ENCODE data around the gene CCL14.

CCL14 gene

GRCh38 chr17:35963663-35964062 lies 22.9 kb downstream of the CCL14 start:
- no peak overlapping the region for H3K4me3 ChIP-seq (ENCODE audit: insufficient read depth in 1 of 2, low read depth in 1 of 2, low read length in 2 of 2)
- whole genome bisulfite sequencing: 89% methylated on average over 4 of the region's 6 CpGs
- H2AFZ ChIP-seq (ENCODE audit: low read depth, low read length): no peak overlapping the region
- no peaks in the 10 kb centered on the region for H3K4me1 ChIP-seq (ENCODE audit: control insufficient read depth, insufficient read depth, low read depth, low read length)
- no peak overlapping the region for H2BK12ac ChIP-seq (ENCODE audit: low read length in 2 of 2)
- H3K23ac ChIP-seq (ENCODE audit: low read length in 2 of 2): no peak overlapping the region
- H3K4ac ChIP-seq (ENCODE audit: low read depth in 1 of 2, low read length in 2 of 2): no peak overlapping the region
- no peak overlapping the region for H2BK120ac ChIP-seq (ENCODE audit: low read depth, low read length)
- no peak overlapping the region for H2BK15ac ChIP-seq (ENCODE audit: low read depth, poor library complexity, severe bottlenecking)
- no peak overlapping the region for H2BK5ac ChIP-seq (ENCODE audit: low read depth, low read length, poor library complexity, severe bottlenecking)
- no peak overlapping the region for H2AK5ac ChIP-seq (ENCODE audit: low read length, severe bottlenecking)
- no peak for DNase-seq
- no peak overlapping the region for H3K4me2 ChIP-seq (ENCODE audit: low read length, poor library complexity, severe bottlenecking)
- H3K27me3 ChIP-seq (ENCODE audit: control insufficient read depth in 1 of 2, insufficient read depth in 1 of 2, low read length in 2 of 2): peaks cover 8 to 40% of the 10 kb centered on the region in 2 experiments
- no peaks in the 10 kb centered on the region for H3K36me3 ChIP-seq (ENCODE audit: control insufficient read depth in 1 of 2, insufficient read depth in 2 of 2, low read depth in 1 of 2, low read length in 2 of 2)
- H3K18ac ChIP-seq (ENCODE audit: low read depth in 1 of 2, low read length in 2 of 2): no peak overlapping the region
- H3K9me3 ChIP-seq (ENCODE audit: control insufficient read depth, low read length): no peaks in the 10 kb centered on the region
- H3K79me1 ChIP-seq (replicated peaks; ENCODE audit: low read length, poor library complexity, severe bottlenecking): no peaks in the 10 kb centered on the region
- H3K14ac ChIP-seq (ENCODE audit: low read length in 2 of 2): no peak overlapping the region
- H4K91ac ChIP-seq (ENCODE audit: low read length): no peak overlapping the region
- no peak overlapping the region for H3K9ac ChIP-seq (ENCODE audit: low read length)
- no peak overlapping the region for H3K27ac ChIP-seq (ENCODE audit: low read length, poor library complexity, severe bottlenecking)
- H4K8ac ChIP-seq (ENCODE audit: low read length): no peak overlapping the region

DNA sequence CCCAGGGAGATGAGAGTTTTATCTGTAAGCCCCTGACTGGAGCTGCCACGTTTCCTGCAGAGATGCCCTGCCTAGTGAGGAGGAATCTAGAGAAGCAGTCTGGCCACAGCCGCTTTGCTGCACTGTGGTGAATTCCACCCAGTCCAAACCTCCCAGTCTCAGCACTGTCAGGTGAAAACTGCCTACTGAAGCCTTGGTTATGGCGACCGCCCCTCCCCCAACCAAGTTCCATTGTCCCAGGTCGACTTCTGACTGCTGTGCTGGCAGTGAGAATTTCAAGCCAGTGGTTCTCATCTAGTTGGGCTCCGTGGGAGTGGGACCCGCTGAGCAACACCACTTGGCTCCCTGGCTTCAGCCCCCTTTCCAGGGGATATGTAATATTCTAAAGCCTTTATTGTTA lies 32.8 kb downstream of the CCL14 start:
- no peak overlapping the region for H3K4me3 ChIP-seq (ENCODE audit: insufficient read depth in 1 of 2, low read depth in 1 of 2, low read length in 2 of 2)
- no peaks in the 10 kb centered on the region for H3K9me3 ChIP-seq (ENCODE audit: control insufficient read depth, low read length)
- no peak overlapping the region for H3K14ac ChIP-seq (ENCODE audit: low read length in 2 of 2)
- H3K9ac ChIP-seq (ENCODE audit: low read length): no peak overlapping the region
- H2BK12ac ChIP-seq (ENCODE audit: low read length in 2 of 2): no peak overlapping the region
- no peak for DNase-seq
- no peak overlapping the region for H2BK120ac ChIP-seq (ENCODE audit: low read depth, low read length)
- no peaks in the 10 kb centered on the region for H3K4me1 ChIP-seq (ENCODE audit: control insufficient read depth, insufficient read depth, low read depth, low read length)
- no peak overlapping the region for H3K18ac ChIP-seq (ENCODE audit: low read depth in 1 of 2, low read length in 2 of 2)
- no peak overlapping the region for H2BK5ac ChIP-seq (ENCODE audit: low read depth, low read length, poor library complexity, severe bottlenecking)
- H3K79me1 ChIP-seq (replicated peaks; ENCODE audit: low read length, poor library complexity, severe bottlenecking): no peaks in the 10 kb centered on the region
- no peaks in the 10 kb centered on the region for H3K36me3 ChIP-seq (ENCODE audit: control insufficient read depth in 1 of 2, insufficient read depth in 2 of 2, low read depth in 1 of 2, low read length in 2 of 2)
- H3K27me3 ChIP-seq (ENCODE audit: control insufficient read depth in 1 of 2, insufficient read depth in 1 of 2, low read length in 2 of 2): peaks cover 11 to 41% of the 10 kb centered on the region in 2 experiments
- H3K23ac ChIP-seq (ENCODE audit: low read length in 2 of 2): no peak overlapping the region
- no peak overlapping the region for H4K91ac ChIP-seq (ENCODE audit: low read length)
- no peak overlapping the region for H3K27ac ChIP-seq (ENCODE audit: low read length, poor library complexity, severe bottlenecking)
- H4K8ac ChIP-seq (ENCODE audit: low read length): no peak overlapping the region
- H2AFZ ChIP-seq (ENCODE audit: low read depth, low read length): no peak overlapping the region
- H2AK5ac ChIP-seq (ENCODE audit: low read length, severe bottlenecking): no peak overlapping the region
- H3K4me2 ChIP-seq (ENCODE audit: low read length, poor library complexity, severe bottlenecking): no peak overlapping the region
- H3K4ac ChIP-seq (ENCODE audit: low read depth in 1 of 2, low read length in 2 of 2): no peak overlapping the region
- H2BK15ac ChIP-seq (ENCODE audit: low read depth, poor library complexity, severe bottlenecking): no peak overlapping the region
- WGBS: 49% methylated on average over 5 of the region's 7 CpGs

GRCh38 chr17:35949401-35949800 lies 37.1 kb downstream of the CCL14 start:
- H3K9ac ChIP-seq (ENCODE audit: low read length): no peak overlapping the region
- no peak overlapping the region for H3K4me2 ChIP-seq (ENCODE audit: low read length, poor library complexity, severe bottlenecking)
- no peaks in the 10 kb centered on the region for H3K79me1 ChIP-seq (replicated peaks; ENCODE audit: low read length, poor library complexity, severe bottlenecking)
- H3K27me3 ChIP-seq (ENCODE audit: control insufficient read depth in 1 of 2, insufficient read depth in 1 of 2, low read length in 2 of 2): peaks cover 5 to 23% of the 10 kb centered on the region in 2 experiments
- H3K18ac ChIP-seq (ENCODE audit: low read depth in 1 of 2, low read length in 2 of 2): no peak overlapping the region
- H2BK12ac ChIP-seq (ENCODE audit: low read length in 2 of 2): no peak overlapping the region
- H2BK5ac ChIP-seq (ENCODE audit: low read depth, low read length, poor library complexity, severe bottlenecking): no peak overlapping the region
- peaks cover 3% of the 10 kb centered on the region for H3K4me1 ChIP-seq (ENCODE audit: control insufficient read depth, insufficient read depth, low read depth, low read length)
- no peak overlapping the region for H2AFZ ChIP-seq (ENCODE audit: low read depth, low read length)
- no peak overlapping the region for H3K4ac ChIP-seq (ENCODE audit: low read depth in 1 of 2, low read length in 2 of 2)
- H4K91ac ChIP-seq (ENCODE audit: low read length): no peak overlapping the region
- H3K9me3 ChIP-seq (ENCODE audit: control insufficient read depth, low read length): no peaks in the 10 kb centered on the region
- no peak overlapping the region for H2AK5ac ChIP-seq (ENCODE audit: low read length, severe bottlenecking)
- no peak for DNase-seq
- 88% methylated on average over 3 of the region's 3 CpGs for WGBS
- no peak overlapping the region for H2BK15ac ChIP-seq (ENCODE audit: low read depth, poor library complexity, severe bottlenecking)
- no peak overlapping the region for H3K27ac ChIP-seq (ENCODE audit: low read length, poor library complexity, severe bottlenecking)
- no peaks in the 10 kb centered on the region for H3K36me3 ChIP-seq (ENCODE audit: control insufficient read depth in 1 of 2, insufficient read depth in 2 of 2, low read depth in 1 of 2, low read length in 2 of 2)
- no peak overlapping the region for H3K23ac ChIP-seq (ENCODE audit: low read length in 2 of 2)
- no peak overlapping the region for H3K4me3 ChIP-seq (ENCODE audit: insufficient read depth in 1 of 2, low read depth in 1 of 2, low read length in 2 of 2)
- no peak overlapping the region for H2BK120ac ChIP-seq (ENCODE audit: low read depth, low read length)
- H3K14ac ChIP-seq (ENCODE audit: low read length in 2 of 2): no peak overlapping the region
- H4K8ac ChIP-seq (ENCODE audit: low read length): no peak overlapping the region

GRCh38 chr17:35948092-35948491 lies 38.4 kb downstream of the CCL14 start:
- peaks cover 4% of the 10 kb centered on the region for H3K4me1 ChIP-seq (ENCODE audit: control insufficient read depth, insufficient read depth, low read depth, low read length)
- no peak overlapping the region for H4K91ac ChIP-seq (ENCODE audit: low read length)
- no peak for DNase-seq
- no peak overlapping the region for H2BK12ac ChIP-seq (ENCODE audit: low read length in 2 of 2)
- no peaks in the 10 kb centered on the region for H3K9me3 ChIP-seq (ENCODE audit: control insufficient read depth, low read length)
- H3K9ac ChIP-seq (ENCODE audit: low read length): no peak overlapping the region
- 92% methylated on average over 7 of the region's 7 CpGs for WGBS
- H3K4me2 ChIP-seq (ENCODE audit: low read length, poor library complexity, severe bottlenecking): no peak overlapping the region
- H3K23ac ChIP-seq (ENCODE audit: low read length in 2 of 2): no peak overlapping the region
- no peak overlapping the region for H2BK15ac ChIP-seq (ENCODE audit: low read depth, poor library complexity, severe bottlenecking)
- no peak overlapping the region for H2AFZ ChIP-seq (ENCODE audit: low read depth, low read length)
- no peak overlapping the region for H2AK5ac ChIP-seq (ENCODE audit: low read length, severe bottlenecking)
- peaks cover 5 to 21% of the 10 kb centered on the region in 2 experiments for H3K27me3 ChIP-seq (ENCODE audit: control insufficient read depth in 1 of 2, insufficient read depth in 1 of 2, low read length in 2 of 2)
- no peak overlapping the region for H3K18ac ChIP-seq (ENCODE audit: low read depth in 1 of 2, low read length in 2 of 2)
- H2BK120ac ChIP-seq (ENCODE audit: low read depth, low read length): no peak overlapping the region
- no peak overlapping the region for H3K4me3 ChIP-seq (ENCODE audit: insufficient read depth in 1 of 2, low read depth in 1 of 2, low read length in 2 of 2)
- no peaks in the 10 kb centered on the region for H3K36me3 ChIP-seq (ENCODE audit: control insufficient read depth in 1 of 2, insufficient read depth in 2 of 2, low read depth in 1 of 2, low read length in 2 of 2)
- H2BK5ac ChIP-seq (ENCODE audit: low read depth, low read length, poor library complexity, severe bottlenecking): no peak overlapping the region
- no peaks in the 10 kb centered on the region for H3K79me1 ChIP-seq (replicated peaks; ENCODE audit: low read length, poor library complexity, severe bottlenecking)
- H3K14ac ChIP-seq (ENCODE audit: low read length in 2 of 2): no peak overlapping the region
- H3K4ac ChIP-seq (ENCODE audit: low read depth in 1 of 2, low read length in 2 of 2): no peak overlapping the region
- no peak overlapping the region for H3K27ac ChIP-seq (ENCODE audit: low read length, poor library complexity, severe bottlenecking)
- H4K8ac ChIP-seq (ENCODE audit: low read length): no peak overlapping the region
